BE2C (cell line): ENCODE measurements around the gene CAMK2D.

Source experiments
- DNase-seq: peaks from one replicate; pipeline ENCODE4 v3.0.0-alpha.2; 2020
- H3K27me3 ChIP-seq: fragments of 250-450 bp; sonication (Bioruptor Pico); 2 replicates; pipeline ENCODE4 v1.5.1; 2020; ENCODE audit warnings: mild to moderate bottlenecking
- H3K36me3 ChIP-seq: fragments of 250-450 bp; sonication (Bioruptor Pico); 2 replicates; pipeline ENCODE4 v1.5.1; 2020; ENCODE audit warnings: mild to moderate bottlenecking
- H3K4me1 ChIP-seq: fragments of 250-450 bp; sonication (Bioruptor Pico); 2 replicates; pipeline ENCODE4 v1.5.1; 2020
- H3K4me3 ChIP-seq: 2 replicates; pipeline ENCODE4 v1.5.1; 2011; ENCODE audit warnings: low read depth, low read length
- H3K9me3 ChIP-seq: fragments of 250-450 bp; sonication (Bioruptor Pico); 2 replicates; pipeline ENCODE4 v1.5.1; 2020
- TF ChIP-seq, protein P1 (sequence below): IDR thresholded peaks from 2 replicates; pipeline ENCODE4 v1.5.1; 2012; ENCODE audit warnings: mild to moderate bottlenecking, low read depth, low read length

Gene CAMK2D

DNA sequence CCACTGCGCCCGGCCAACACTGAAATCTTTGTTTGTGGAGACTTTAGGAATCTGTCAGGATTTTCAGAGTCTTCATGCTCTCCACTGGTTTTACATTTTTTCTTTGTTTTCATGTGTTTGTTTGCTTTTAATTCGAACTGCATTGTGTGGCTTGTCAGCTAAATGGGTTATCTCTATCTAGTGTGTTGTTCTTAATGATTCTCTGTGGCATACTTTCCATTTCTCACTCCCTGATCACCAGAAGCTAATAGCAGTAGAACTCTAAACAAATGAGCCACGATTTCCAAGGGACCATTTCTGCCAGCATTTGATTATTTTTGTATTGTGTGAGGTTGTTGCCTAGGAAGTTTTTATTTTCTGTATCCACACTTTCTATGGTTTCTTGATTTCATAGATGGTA lies 352.4 kb downstream of the CAMK2D start:
- no peak for DNase-seq
- peaks cover 12% of the 10 kb centered on the region for H3K4me1 ChIP-seq
- H3K9me3 ChIP-seq: no peaks in the 10 kb centered on the region
- H3K4me3 ChIP-seq: no peak overlapping the region
- H3K36me3 ChIP-seq: no peaks in the 10 kb centered on the region
- TF ChIP-seq, protein P1, sequence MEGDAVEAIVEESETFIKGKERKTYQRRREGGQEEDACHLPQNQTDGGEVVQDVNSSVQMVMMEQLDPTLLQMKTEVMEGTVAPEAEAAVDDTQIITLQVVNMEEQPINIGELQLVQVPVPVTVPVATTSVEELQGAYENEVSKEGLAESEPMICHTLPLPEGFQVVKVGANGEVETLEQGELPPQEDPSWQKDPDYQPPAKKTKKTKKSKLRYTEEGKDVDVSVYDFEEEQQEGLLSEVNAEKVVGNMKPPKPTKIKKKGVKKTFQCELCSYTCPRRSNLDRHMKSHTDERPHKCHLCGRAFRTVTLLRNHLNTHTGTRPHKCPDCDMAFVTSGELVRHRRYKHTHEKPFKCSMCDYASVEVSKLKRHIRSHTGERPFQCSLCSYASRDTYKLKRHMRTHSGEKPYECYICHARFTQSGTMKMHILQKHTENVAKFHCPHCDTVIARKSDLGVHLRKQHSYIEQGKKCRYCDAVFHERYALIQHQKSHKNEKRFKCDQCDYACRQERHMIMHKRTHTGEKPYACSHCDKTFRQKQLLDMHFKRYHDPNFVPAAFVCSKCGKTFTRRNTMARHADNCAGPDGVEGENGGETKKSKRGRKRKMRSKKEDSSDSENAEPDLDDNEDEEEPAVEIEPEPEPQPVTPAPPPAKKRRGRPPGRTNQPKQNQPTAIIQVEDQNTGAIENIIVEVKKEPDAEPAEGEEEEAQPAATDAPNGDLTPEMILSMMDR: no peak
- H3K27me3 ChIP-seq: no peaks in the 10 kb centered on the region

- TF ChIP-seq, protein P1: no peak
- Histone ChIP-seq H3K36me3 (no peaks in the 10 kb centered on the region), H3K27me3 (no peaks in the 10 kb centered on the region), H3K4me1 (no peaks in the 10 kb centered on the region; the same call in 1 of the 2 replicates), H3K4me3 (no peak overlapping the region), H3K9me3 (no peaks in the 10 kb centered on the region)
- DNase-seq: no peak
Observed at GRCh38 chr4:113407409-113407808, 354.1 kb downstream of the CAMK2D start.

GRCh38 chr4:113406723-113407016 lies 354.9 kb downstream of the CAMK2D start:
- no peaks in the 10 kb centered on the region for H3K9me3 ChIP-seq
- H3K4me1 ChIP-seq: no peaks in the 10 kb centered on the region
- no peaks in the 10 kb centered on the region for H3K36me3 ChIP-seq
- no peaks in the 10 kb centered on the region for H3K27me3 ChIP-seq
- DNase-seq: no peak
- TF ChIP-seq, protein P1: no peak
- no peak overlapping the region for H3K4me3 ChIP-seq

DNA sequence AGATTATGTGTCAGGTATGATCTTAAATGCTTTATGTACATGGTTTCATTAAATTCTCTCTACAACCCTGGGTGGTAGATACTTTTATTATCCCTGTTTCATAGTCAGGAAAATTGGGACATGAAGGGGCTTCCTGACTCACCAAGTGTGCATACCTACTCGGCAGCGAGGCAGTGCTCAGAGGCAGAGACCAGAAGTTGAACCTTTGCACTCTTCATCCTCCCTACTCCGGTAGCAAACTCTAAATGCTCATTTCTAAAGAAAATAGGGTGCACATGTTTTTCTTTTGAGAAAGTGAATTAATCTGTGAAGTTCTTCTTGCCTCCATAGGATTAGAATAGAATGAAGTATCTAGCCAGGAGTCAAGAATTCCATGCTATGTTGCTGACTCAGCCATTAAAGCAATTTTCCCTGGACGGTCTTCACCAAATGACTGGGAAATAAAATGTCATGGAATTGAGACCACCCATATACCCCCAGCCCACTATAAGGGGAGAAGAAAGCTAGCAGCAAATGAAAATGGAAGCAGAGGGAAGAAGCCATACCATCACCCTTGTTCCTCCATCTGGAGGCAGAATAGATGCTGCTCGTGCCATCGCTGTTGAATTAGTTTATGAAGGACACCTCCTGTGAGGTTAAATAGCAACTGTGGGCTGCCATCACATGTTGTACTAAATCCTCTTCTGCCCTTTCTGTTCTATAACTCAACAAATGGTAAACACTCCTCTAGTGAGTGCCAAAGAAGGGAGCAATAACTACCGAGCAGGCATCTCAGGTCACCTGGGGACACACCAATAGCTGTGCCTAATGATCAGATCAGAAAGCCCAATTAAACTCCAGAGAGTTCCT lies 355.4 kb downstream of the CAMK2D start:
- H3K27me3 ChIP-seq: no peaks in the 10 kb centered on the region
- H3K4me1 ChIP-seq: no peaks in the 10 kb centered on the region
- H3K36me3 ChIP-seq: no peaks in the 10 kb centered on the region
- H3K4me3 ChIP-seq: no peak overlapping the region
- TF ChIP-seq, protein P1: no peak
- no peaks in the 10 kb centered on the region for H3K9me3 ChIP-seq
- DNase-seq: no peak

DNA sequence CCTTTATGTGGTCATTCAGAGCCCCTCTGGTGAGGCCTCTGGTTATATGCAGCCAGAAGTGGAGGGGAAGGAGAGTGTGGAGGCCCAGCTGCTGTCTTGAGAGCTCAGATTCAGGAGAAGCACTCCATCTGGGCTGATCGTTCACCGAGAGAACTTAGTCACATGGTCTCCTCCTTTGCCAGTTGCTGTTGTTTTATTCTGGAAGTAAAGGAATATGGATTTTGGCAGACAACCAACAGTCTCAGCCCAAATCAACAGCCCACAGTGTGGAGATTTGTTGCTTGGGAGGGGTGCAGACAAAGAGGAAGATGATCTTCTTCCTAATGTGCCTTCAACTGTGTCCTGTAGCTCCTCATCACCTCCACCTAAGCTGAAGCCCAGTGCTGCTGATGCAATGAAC lies 356.7 kb downstream of the CAMK2D start:
- TF ChIP-seq, protein P1: no peak
- no peak overlapping the region for H3K4me3 ChIP-seq

DNA sequence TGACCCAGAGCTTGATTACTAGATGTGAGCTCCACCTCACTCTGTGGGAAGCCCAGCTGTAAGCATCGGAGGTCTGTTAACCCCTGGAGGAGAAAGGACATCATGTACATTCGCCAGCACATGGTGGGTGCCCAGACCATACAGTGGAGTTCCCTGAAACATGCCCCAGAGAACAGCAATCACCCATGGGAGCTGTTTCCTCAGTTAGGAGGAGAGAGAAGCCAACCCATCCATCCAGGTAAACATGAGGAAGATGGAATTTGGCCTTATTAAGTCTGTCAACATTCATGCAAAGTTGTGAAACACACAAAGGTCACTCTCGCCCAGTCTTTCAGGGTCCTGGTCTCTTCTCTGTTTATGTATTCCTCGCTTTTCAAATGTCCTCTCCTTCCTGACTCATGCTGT lies 357.4 kb downstream of the CAMK2D start:
- Histone ChIP-seq H3K4me1 (no peaks in the 10 kb centered on the region), H3K4me3 (no peak overlapping the region), H3K36me3 (no peaks in the 10 kb centered on the region), H3K9me3 (no peaks in the 10 kb centered on the region), H3K27me3 (no peaks in the 10 kb centered on the region)
- TF ChIP-seq, protein P1: no peak
- no peak for DNase-seq

More for the DNA sequence above, 356.7 kb downstream of the CAMK2D start:
- no peaks in the 10 kb centered on the region for H3K36me3 ChIP-seq
- no peaks in the 10 kb centered on the region for H3K9me3 ChIP-seq
- DNase-seq: no peak
- no peaks in the 10 kb centered on the region for H3K4me1 ChIP-seq
- no peaks in the 10 kb centered on the region for H3K27me3 ChIP-seq
